Measurements from ENCODE around the gene KRTAP6-1.

DNA sequence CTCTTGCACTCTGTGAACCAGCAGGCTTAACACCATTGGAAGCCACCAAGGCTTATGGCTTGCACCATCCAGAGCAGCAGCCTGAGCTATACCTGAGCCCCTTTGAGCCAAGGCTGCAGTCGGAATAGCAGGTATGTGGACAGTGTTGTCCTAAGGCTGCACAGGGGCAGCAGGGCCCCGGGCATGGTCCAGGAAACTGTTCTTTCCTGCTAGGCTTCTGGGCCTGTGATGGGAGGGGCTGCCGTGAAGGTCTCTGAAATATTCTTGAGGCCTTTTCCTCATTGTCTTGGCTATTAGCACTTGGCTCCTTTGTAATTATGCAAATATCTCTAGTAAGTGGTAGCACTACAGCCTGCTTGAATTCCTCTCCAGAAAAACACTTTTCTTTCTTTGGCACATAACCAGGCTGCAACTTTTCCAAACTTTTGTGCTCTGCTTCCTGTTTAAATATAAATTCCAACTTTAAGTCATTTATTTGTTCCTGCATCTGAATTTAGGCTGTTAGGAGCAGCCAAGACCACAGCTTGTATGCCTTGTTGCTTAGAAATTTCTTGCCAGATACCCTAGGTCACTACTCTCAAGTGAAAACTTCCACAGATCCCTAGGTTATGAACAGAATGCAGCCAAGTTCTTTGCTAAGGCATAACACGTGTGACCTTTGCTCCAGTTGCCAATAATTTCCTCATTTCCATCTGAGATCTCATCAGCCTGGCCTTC lies 11.9 kb upstream of the KRTAP6-1 start:
- TF ChIP-seq, protein P1, sequence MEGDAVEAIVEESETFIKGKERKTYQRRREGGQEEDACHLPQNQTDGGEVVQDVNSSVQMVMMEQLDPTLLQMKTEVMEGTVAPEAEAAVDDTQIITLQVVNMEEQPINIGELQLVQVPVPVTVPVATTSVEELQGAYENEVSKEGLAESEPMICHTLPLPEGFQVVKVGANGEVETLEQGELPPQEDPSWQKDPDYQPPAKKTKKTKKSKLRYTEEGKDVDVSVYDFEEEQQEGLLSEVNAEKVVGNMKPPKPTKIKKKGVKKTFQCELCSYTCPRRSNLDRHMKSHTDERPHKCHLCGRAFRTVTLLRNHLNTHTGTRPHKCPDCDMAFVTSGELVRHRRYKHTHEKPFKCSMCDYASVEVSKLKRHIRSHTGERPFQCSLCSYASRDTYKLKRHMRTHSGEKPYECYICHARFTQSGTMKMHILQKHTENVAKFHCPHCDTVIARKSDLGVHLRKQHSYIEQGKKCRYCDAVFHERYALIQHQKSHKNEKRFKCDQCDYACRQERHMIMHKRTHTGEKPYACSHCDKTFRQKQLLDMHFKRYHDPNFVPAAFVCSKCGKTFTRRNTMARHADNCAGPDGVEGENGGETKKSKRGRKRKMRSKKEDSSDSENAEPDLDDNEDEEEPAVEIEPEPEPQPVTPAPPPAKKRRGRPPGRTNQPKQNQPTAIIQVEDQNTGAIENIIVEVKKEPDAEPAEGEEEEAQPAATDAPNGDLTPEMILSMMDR (IDR thresholded peaks at IDR 0.05) = no peak
- TF ChIP-seq POLR2A (IDR thresholded peaks at IDR 0.05) = no peak
- no peak for TF ChIP-seq EP300 (IDR thresholded peaks at IDR 0.05)
